HCT116 (cell line): ENCODE data around the gene ING3. TPM values are rescaled to one million over a fixed set of nuclear protein-coding genes. Genes with fewer than 3 reads are reported as not detected.
"Not testable (repeated sequence)": the region's sequence is repeated elsewhere in the genome, so short reads cannot be mapped to it uniquely, and the experiment has no call there.

Experiments
- ATAC-seq: fragments of 200-7000 bp; cut with Tn5 transposase; 2 replicates; pipeline ENCODE4 v1.9.1; 2020; ENCODE audit warnings: mild to moderate bottlenecking, moderate library complexity
- BruUV-seq: library from RNA; stranded (reverse); fragments of 400-500 nt; replicated peaks from 2 replicates; lab custom pipeline; 2021; lab: Mats Ljungman, UMichigan
- CTCF ChIA-PET: fragments of 300-600 bp; sonication (Branson Sonifier 250); formaldehyde crosslinking; loops from one replicate; lab custom pipeline; 2021; ENCODE audit warnings: antibody characterized with exemption; lab: Charles Lee
- POLR2A ChIA-PET: fragments of 300-600, 350-600 bp; sonication (Branson Sonifier 250); formaldehyde crosslinking; loops from one replicate; lab custom pipeline; 2021; ENCODE audit warnings: antibody characterized with exemption; lab: Charles Lee
- RAD21 ChIA-PET, 2 experiments: fragments of 300-600 bp; sonication (Branson Sonifier 250); formaldehyde crosslinking; loops; one replicate each; lab custom pipeline; 2023; ENCODE audit warnings: low total read pairs in 2 of 2; ENCODE audit not compliant: uncharacterized antibody in 2 of 2, unreplicated experiment in 2 of 2, low non-redundant PET in 1 of 2; lab: Charles Lee
- DNase-seq: peaks from one replicate; pipeline ENCODE4 v3.0.0-alpha.2; 2010; ENCODE audit warnings: low read depth, low spot score
- H2AFZ ChIP-seq: fragments of 200-600 bp; shearing (Covaris generic), sonication (generic); 2 replicates; pipeline ENCODE4 v1.6.1; 2017; ENCODE audit warnings: low read depth, mixed run types, mixed read lengths, antibody characterized with exemption, low read length; ENCODE audit not compliant: poor library complexity, severe bottlenecking
- H3K27ac ChIP-seq: 2 replicates; pipeline ENCODE4 v1.5.1; 2012; ENCODE audit warnings: low read depth, low read length
- H3K27me3 ChIP-seq: fragments of 200-600 bp; sonication (generic); 2 replicates; pipeline ENCODE4 v1.6.1; 2016; ENCODE audit warnings: mixed run types, low read length, mixed read lengths; ENCODE audit not compliant: insufficient read depth
- H3K36me3 ChIP-seq, 2 experiments: fragments of 200-500 bp in 1 of 2; fragments of 200-600 bp in 1 of 2; sonication (Bioruptor generic) in 1 of 2; sonication (generic) in 1 of 2; 2 replicates each; pipeline versions ENCODE4 v1.5.1 to v1.6.1; 2014 to 2016; ENCODE audit warnings: low read length in 2 of 2, inconsistent platforms in 1 of 2, mixed read lengths in 1 of 2, mixed run types in 1 of 2; ENCODE audit not compliant: insufficient read depth in 2 of 2, control insufficient read depth in 1 of 2
- H3K4me1 ChIP-seq, 2 experiments: fragments of 200-600 bp in 1 of 2; sonication (generic) in 1 of 2; 2 replicates each; pipeline versions ENCODE4 v1.5.1 to v1.6.1; 2012 to 2017; ENCODE audit warnings: low read length in 2 of 2, inconsistent platforms in 1 of 2, mild to moderate bottlenecking in 1 of 2, mixed read lengths in 1 of 2, mixed run types in 1 of 2, moderate library complexity in 1 of 2; ENCODE audit not compliant: insufficient read depth in 2 of 2, control insufficient read depth in 1 of 2
- H3K4me2 ChIP-seq: fragments of 200-600 bp; sonication (generic); 2 replicates; pipeline ENCODE4 v1.6.1; 2017; ENCODE audit warnings: mixed run types, low read length, mixed read lengths
- H3K4me3 ChIP-seq, 2 experiments: fragments of 200-600 bp in 1 of 2; sonication (generic) in 1 of 2; replicated peaks in 1 of 2; 2 replicates each; pipeline ENCODE4 v1.5.1; 2011 to 2016; ENCODE audit warnings: low read length in 2 of 2, control low read depth in 1 of 2, low read depth in 1 of 2, mild to moderate bottlenecking in 1 of 2, mixed read lengths in 1 of 2, mixed run types in 1 of 2
- H3K79me2 ChIP-seq: fragments of 200-600 bp; sonication (generic); 2 replicates; pipeline ENCODE4 v1.6.1; 2017; ENCODE audit warnings: mild to moderate bottlenecking, mixed run types, low read length, moderate library complexity, mixed read lengths; ENCODE audit not compliant: insufficient read depth
- H3K9ac ChIP-seq: fragments of 200-600 bp; sonication (generic); 2 replicates; pipeline ENCODE4 v1.6.1; 2016; ENCODE audit warnings: low read length, mixed read lengths
- H3K9me2 ChIP-seq: fragments of 200-600 bp; sonication (generic), shearing (Covaris generic); 2 replicates; pipeline ENCODE4 v1.6.1; 2017; ENCODE audit warnings: mixed run types, mild to moderate bottlenecking, moderate library complexity; ENCODE audit not compliant: insufficient read depth
- H3K9me3 ChIP-seq, 2 experiments: fragments of 200-500 bp in 1 of 2; fragments of 200-600 bp in 1 of 2; sonication (Bioruptor generic) in 1 of 2; sonication (generic) in 1 of 2; 2 replicates each; pipeline ENCODE4 v1.6.1; 2014 to 2017; ENCODE audit warnings: low read length in 2 of 2, mixed read lengths in 2 of 2, inconsistent platforms in 1 of 2, low read depth in 1 of 2, mild to moderate bottlenecking in 1 of 2, mixed run types in 1 of 2, moderate library complexity in 1 of 2; ENCODE audit not compliant: control insufficient read depth in 1 of 2, insufficient read depth in 1 of 2
- H4K20me1 ChIP-seq: fragments of 200-600 bp; sonication (generic), shearing (Covaris generic); 2 replicates; pipeline ENCODE4 v1.6.1; 2017; ENCODE audit warnings: mixed run types, mild to moderate bottlenecking, moderate library complexity; ENCODE audit not compliant: insufficient read depth
- ATF3 ChIP-seq: IDR thresholded peaks from 2 replicates; pipeline ENCODE4 v1.6.1; 2012
- CTCF ChIP-seq, 3 experiments: fragments of 200-600 bp in 1 of 3; sonication (generic) in 1 of 3; IDR thresholded peaks in 2 of 3; conservative IDR thresholded peaks in 1 of 3; 2 replicates each; pipeline ENCODE4 v1.5.1; 2012 to 2017; ENCODE audit warnings: low read depth in 2 of 3, low read length in 2 of 3, antibody characterized with exemption in 1 of 3, borderline replicate concordance in 1 of 3, control low read depth in 1 of 3, mild to moderate bottlenecking in 1 of 3, mixed read lengths in 1 of 3, mixed run types in 1 of 3, moderate library complexity in 1 of 3; ENCODE audit not compliant: insufficient read depth in 1 of 3
- FOSL1 ChIP-seq: IDR thresholded peaks from 2 replicates; pipeline ENCODE4 v1.6.1; 2012; ENCODE audit warnings: low read depth
- JUND ChIP-seq: IDR thresholded peaks from 2 replicates; pipeline ENCODE4 v1.6.1; 2012
- POLR2A ChIP-seq: IDR thresholded peaks from 2 replicates; pipeline ENCODE4 v1.7.0; 2011; ENCODE audit warnings: borderline replicate concordance; ENCODE audit not compliant: insufficient read depth, insufficient read length; ENCODE audit errors: extremely low read depth
- POLR2AphosphoS5 ChIP-seq: IDR thresholded peaks from 2 replicates; pipeline ENCODE4 v1.6.1; 2011; ENCODE audit warnings: mild to moderate bottlenecking, low read depth, low read length, moderate library complexity
- RAD21 ChIP-seq: IDR thresholded peaks from 2 replicates; pipeline ENCODE4 v1.6.1; 2012; ENCODE audit warnings: low read depth, mild to moderate bottlenecking
- SIN3A ChIP-seq: IDR thresholded peaks from 2 replicates; pipeline ENCODE4 v1.6.1; 2012; ENCODE audit warnings: low read depth
- SP1 ChIP-seq: IDR thresholded peaks from 2 replicates; pipeline ENCODE4 v1.6.1; 2012; ENCODE audit warnings: low read depth
- ZBTB33 ChIP-seq: IDR thresholded peaks from 2 replicates; pipeline ENCODE4 v1.6.1; 2011; ENCODE audit warnings: mild to moderate bottlenecking, low read length, moderate library complexity; ENCODE audit not compliant: insufficient replicate concordance; ENCODE audit errors: extremely low read depth
- ZFX ChIP-seq: fragments of 450-650 bp; IDR thresholded peaks from 2 replicates; pipeline ENCODE4 v1.6.1; 2017
- ZNF274 ChIP-seq: fragments of 200-500 bp; sonication (Bioruptor generic); IDR thresholded peaks from 2 replicates; pipeline ENCODE4 v1.6.1; 2014; ENCODE audit warnings: mild to moderate bottlenecking, low read depth, low read length, inconsistent platforms
- intact Hi-C: fragments of 100-400 bp; cut with micrococcal nuclease; formaldehyde crosslinking; loops from 2 replicates; pipeline ENCODE4 v1.10.0; 2022
- total RNA-seq: library from RNA; stranded (reverse); gene quantifications from one replicate; pipeline ENCODE4 v1.2.1, GENCODE V29; 2021; ENCODE audit not compliant: unreplicated experiment

The ING3 gene
- total RNA-seq, 1 experiment from 2014 or later, result 16.2 TPM

GRCh38 chr7:120981888-120982615 is 31.5 kb downstream of the ING3 start:
- DNase-seq (no peak), ATAC-seq (peak; percentile 49; the same call in 1 of the 2 replicates)
- Histone ChIP-seq H3K36me3 (no peaks in the 10 kb centered on the region), H3K4me1 (no peaks in the 10 kb centered on the region), H3K4me2 (no peak overlapping the region), H3K9ac (no peak overlapping the region), H4K20me1 (no peaks in the 10 kb centered on the region), H3K27me3 (no peaks in the 10 kb centered on the region), H2AFZ (no peak overlapping the region), H3K27ac (no peak overlapping the region), H3K9me3 (no peaks in the 10 kb centered on the region), H3K4me3 (no peak overlapping the region), H3K79me2 (no peaks in the 10 kb centered on the region), H3K9me2 (no peaks in the 10 kb centered on the region)
- TF ChIP-seq ZNF274 (no peak), JUND (no peak), POLR2A (no peak), ZBTB33 (no peak), ATF3 (no peak), SIN3A (no peak), ZFX (no peak), FOSL1 (no peak), CTCF (IDR thresholded peaks at IDR 0.05 in 2 of 3, conservative IDR thresholded peaks at IDR 0.05 in 1 of 3; ENCODE audit: borderline replicate concordance in 1 of 3, insufficient read depth in 1 of 3, low read depth in 2 of 3, low read length in 2 of 3) (no peak), SP1 (no peak), POLR2AphosphoS5 (no peak), RAD21 (no peak)
- BruUV-seq, result no TSS peak
- POLR2A ChIA-PET, result no interaction called here
- intact Hi-C loops, result loop anchor here (10.0 kb wide), 2 partner anchors 353 to 563 kb away; no protein-coding TSS in a partner anchor
- CTCF ChIA-PET, result no interaction called here
- RAD21 ChIA-PET, result no interaction called here

GRCh38 chr7:120983592-120983991 is 33.0 kb downstream of the ING3 start:
- H3K9me3 ChIP-seq, ATAC-seq, H3K27ac ChIP-seq, H3K27me3 ChIP-seq, POLR2A ChIA-PET, H3K9ac ChIP-seq, H3K9me2 ChIP-seq, RAD21 ChIA-PET, CTCF ChIA-PET, H3K4me2 ChIP-seq, BruUV-seq, DNase-seq, H3K79me2 ChIP-seq, H2AFZ ChIP-seq, H3K4me3 ChIP-seq, H3K4me1 ChIP-seq, H4K20me1 ChIP-seq, H3K36me3 ChIP-seq: not testable (repeated sequence)
- intact Hi-C loops, result loop anchor here (10.0 kb wide), 2 partner anchors 351 to 561 kb away; no protein-coding TSS in a partner anchor
